NCI-H2196 (cell line): Measurements from ENCODE around the gene PTPN11.

ENCODE experiments used
- DNase-seq: peaks from one replicate; lab custom pipeline; 2025; ENCODE audit not compliant: unreplicated experiment; lab: John Stamatoyannopoulos, UW

PTPN11 gene

GRCh38 chr12:112538740-112539139 is 120.0 kb downstream of the PTPN11 start:
- DNase-seq, result no peak

- no peak for DNase-seq
These were observed 120.5 kb downstream of the PTPN11 start for GRCh38 chr12:112539221-112539620.

GRCh38 chr12:112540021-112540420 is 121.3 kb downstream of the PTPN11 start:
- DNase-seq, result no peak

- no peak for DNase-seq
These were observed 125.0 kb downstream of the PTPN11 start for GRCh38 chr12:112543751-112544150.

GRCh38 chr12:112546339-112546738 is 127.6 kb downstream of the PTPN11 start:
- DNase-seq, result no peak

GRCh38 chr12:112546996-112547395 is 128.2 kb downstream of the PTPN11 start:
- DNase-seq, result no peak

- DNase-seq, result no peak
These were observed 130.3 kb downstream of the PTPN11 start for GRCh38 chr12:112549031-112549430.

GRCh38 chr12:112551681-112552080 is 132.9 kb downstream of the PTPN11 start:
- no peak for DNase-seq

- DNase-seq, result no peak
These were observed 137.0 kb downstream of the PTPN11 start for GRCh38 chr12:112555621-112556233.

GRCh38 chr12:112557951-112558630 is 139.3 kb downstream of the PTPN11 start:
- DNase-seq, result no peak
